H1 (cell line): Measurements from ENCODE around the gene PNPLA3.

Experiments
- EZH2 ChIP-seq: fragments of 200-600 bp; sonication (generic); IDR thresholded peaks from 2 replicates; pipeline ENCODE4 v1.7.1; 2012; ENCODE audit warnings: low read depth, mild to moderate bottlenecking, moderate library complexity, low read length, inconsistent platforms; ENCODE audit not compliant: severe bottlenecking
- NRF1 ChIP-seq: IDR thresholded peaks from 2 replicates; pipeline ENCODE4 v1.6.1; 2011; ENCODE audit warnings: mild to moderate bottlenecking, low read depth, low read length, improper control_type of control experiment
- POLR2A ChIP-seq, 2 experiments: IDR thresholded peaks; 1 replicate in 1 of 2; 2 replicates in 1 of 2; pipeline ENCODE4 v1.6.1; 2011; ENCODE audit warnings: low read depth in 2 of 2, low read length in 2 of 2, mild to moderate bottlenecking in 2 of 2; ENCODE audit errors: control extremely low read depth in 1 of 2
- SIN3A ChIP-seq, 2 experiments: IDR thresholded peaks in 1 of 2; conservative IDR thresholded peaks in 1 of 2; 2 replicates each; pipeline ENCODE4 v1.6.1; 2011 to 2012; ENCODE audit warnings: low read length in 2 of 2, improper control_type of control experiment in 1 of 2, low read depth in 1 of 2, mild to moderate bottlenecking in 1 of 2
- TF ChIP-seq, protein P1 (sequence below), 3 experiments: IDR thresholded peaks; 1 replicate in 2 of 3; 2 replicates in 1 of 3; pipeline versions ENCODE4 v1.5.1 to v1.6.1; 2011; ENCODE audit warnings: low read length in 3 of 3, mild to moderate bottlenecking in 3 of 3, inconsistent platforms in 2 of 3, low read depth in 1 of 3, moderate library complexity in 1 of 3; ENCODE audit not compliant: insufficient read depth in 1 of 3; ENCODE audit errors: control extremely low read depth in 1 of 3
- TF ChIP-seq, protein P2 (sequence below): fragments of 300-600 bp; sonication (generic); IDR thresholded peaks from 2 replicates; pipeline ENCODE4 v1.7.1; 2012; ENCODE audit warnings: low read length, moderate library complexity, mild to moderate bottlenecking, inconsistent platforms; ENCODE audit not compliant: insufficient replicate concordance

GRCh38 chr22:43996170-43996980 lies 72.8 kb downstream of the PNPLA3 start:
- TF ChIP-seq SIN3A (conservative IDR thresholded peaks at IDR 0.05 in 1 of 2, IDR thresholded peaks at IDR 0.05 in 1 of 2; ENCODE audit: low read depth in 1 of 2, low read length in 2 of 2), result no peak
- TF ChIP-seq, protein P1, sequence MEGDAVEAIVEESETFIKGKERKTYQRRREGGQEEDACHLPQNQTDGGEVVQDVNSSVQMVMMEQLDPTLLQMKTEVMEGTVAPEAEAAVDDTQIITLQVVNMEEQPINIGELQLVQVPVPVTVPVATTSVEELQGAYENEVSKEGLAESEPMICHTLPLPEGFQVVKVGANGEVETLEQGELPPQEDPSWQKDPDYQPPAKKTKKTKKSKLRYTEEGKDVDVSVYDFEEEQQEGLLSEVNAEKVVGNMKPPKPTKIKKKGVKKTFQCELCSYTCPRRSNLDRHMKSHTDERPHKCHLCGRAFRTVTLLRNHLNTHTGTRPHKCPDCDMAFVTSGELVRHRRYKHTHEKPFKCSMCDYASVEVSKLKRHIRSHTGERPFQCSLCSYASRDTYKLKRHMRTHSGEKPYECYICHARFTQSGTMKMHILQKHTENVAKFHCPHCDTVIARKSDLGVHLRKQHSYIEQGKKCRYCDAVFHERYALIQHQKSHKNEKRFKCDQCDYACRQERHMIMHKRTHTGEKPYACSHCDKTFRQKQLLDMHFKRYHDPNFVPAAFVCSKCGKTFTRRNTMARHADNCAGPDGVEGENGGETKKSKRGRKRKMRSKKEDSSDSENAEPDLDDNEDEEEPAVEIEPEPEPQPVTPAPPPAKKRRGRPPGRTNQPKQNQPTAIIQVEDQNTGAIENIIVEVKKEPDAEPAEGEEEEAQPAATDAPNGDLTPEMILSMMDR (IDR thresholded peaks at IDR 0.05; ENCODE audit: control extremely low read depth in 1 of 3, insufficient read depth in 1 of 3, low read depth in 1 of 3, low read length in 3 of 3), result no peak
- TF ChIP-seq EZH2, result no peak
- TF ChIP-seq POLR2A (IDR thresholded peaks at IDR 0.05; ENCODE audit: control extremely low read depth in 1 of 2, low read depth in 2 of 2, low read length in 2 of 2), result no peak
- TF ChIP-seq NRF1, result no peak
- TF ChIP-seq, protein P2, sequence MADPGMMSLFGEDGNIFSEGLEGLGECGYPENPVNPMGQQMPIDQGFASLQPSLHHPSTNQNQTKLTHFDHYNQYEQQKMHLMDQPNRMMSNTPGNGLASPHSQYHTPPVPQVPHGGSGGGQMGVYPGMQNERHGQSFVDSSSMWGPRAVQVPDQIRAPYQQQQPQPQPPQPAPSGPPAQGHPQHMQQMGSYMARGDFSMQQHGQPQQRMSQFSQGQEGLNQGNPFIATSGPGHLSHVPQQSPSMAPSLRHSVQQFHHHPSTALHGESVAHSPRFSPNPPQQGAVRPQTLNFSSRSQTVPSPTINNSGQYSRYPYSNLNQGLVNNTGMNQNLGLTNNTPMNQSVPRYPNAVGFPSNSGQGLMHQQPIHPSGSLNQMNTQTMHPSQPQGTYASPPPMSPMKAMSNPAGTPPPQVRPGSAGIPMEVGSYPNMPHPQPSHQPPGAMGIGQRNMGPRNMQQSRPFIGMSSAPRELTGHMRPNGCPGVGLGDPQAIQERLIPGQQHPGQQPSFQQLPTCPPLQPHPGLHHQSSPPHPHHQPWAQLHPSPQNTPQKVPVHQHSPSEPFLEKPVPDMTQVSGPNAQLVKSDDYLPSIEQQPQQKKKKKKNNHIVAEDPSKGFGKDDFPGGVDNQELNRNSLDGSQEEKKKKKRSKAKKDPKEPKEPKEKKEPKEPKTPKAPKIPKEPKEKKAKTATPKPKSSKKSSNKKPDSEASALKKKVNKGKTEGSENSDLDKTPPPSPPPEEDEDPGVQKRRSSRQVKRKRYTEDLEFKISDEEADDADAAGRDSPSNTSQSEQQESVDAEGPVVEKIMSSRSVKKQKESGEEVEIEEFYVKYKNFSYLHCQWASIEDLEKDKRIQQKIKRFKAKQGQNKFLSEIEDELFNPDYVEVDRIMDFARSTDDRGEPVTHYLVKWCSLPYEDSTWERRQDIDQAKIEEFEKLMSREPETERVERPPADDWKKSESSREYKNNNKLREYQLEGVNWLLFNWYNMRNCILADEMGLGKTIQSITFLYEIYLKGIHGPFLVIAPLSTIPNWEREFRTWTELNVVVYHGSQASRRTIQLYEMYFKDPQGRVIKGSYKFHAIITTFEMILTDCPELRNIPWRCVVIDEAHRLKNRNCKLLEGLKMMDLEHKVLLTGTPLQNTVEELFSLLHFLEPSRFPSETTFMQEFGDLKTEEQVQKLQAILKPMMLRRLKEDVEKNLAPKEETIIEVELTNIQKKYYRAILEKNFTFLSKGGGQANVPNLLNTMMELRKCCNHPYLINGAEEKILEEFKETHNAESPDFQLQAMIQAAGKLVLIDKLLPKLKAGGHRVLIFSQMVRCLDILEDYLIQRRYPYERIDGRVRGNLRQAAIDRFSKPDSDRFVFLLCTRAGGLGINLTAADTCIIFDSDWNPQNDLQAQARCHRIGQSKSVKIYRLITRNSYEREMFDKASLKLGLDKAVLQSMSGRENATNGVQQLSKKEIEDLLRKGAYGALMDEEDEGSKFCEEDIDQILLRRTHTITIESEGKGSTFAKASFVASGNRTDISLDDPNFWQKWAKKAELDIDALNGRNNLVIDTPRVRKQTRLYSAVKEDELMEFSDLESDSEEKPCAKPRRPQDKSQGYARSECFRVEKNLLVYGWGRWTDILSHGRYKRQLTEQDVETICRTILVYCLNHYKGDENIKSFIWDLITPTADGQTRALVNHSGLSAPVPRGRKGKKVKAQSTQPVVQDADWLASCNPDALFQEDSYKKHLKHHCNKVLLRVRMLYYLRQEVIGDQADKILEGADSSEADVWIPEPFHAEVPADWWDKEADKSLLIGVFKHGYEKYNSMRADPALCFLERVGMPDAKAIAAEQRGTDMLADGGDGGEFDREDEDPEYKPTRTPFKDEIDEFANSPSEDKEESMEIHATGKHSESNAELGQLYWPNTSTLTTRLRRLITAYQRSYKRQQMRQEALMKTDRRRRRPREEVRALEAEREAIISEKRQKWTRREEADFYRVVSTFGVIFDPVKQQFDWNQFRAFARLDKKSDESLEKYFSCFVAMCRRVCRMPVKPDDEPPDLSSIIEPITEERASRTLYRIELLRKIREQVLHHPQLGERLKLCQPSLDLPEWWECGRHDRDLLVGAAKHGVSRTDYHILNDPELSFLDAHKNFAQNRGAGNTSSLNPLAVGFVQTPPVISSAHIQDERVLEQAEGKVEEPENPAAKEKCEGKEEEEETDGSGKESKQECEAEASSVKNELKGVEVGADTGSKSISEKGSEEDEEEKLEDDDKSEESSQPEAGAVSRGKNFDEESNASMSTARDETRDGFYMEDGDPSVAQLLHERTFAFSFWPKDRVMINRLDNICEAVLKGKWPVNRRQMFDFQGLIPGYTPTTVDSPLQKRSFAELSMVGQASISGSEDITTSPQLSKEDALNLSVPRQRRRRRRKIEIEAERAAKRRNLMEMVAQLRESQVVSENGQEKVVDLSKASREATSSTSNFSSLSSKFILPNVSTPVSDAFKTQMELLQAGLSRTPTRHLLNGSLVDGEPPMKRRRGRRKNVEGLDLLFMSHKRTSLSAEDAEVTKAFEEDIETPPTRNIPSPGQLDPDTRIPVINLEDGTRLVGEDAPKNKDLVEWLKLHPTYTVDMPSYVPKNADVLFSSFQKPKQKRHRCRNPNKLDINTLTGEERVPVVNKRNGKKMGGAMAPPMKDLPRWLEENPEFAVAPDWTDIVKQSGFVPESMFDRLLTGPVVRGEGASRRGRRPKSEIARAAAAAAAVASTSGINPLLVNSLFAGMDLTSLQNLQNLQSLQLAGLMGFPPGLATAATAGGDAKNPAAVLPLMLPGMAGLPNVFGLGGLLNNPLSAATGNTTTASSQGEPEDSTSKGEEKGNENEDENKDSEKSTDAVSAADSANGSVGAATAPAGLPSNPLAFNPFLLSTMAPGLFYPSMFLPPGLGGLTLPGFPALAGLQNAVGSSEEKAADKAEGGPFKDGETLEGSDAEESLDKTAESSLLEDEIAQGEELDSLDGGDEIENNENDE, result no peak
